GM18873 (cell line): ENCODE data around the gene LONP1.
"Not testable (repeated sequence)": the region's sequence is repeated elsewhere in the genome, so short reads cannot be mapped to it uniquely, and the experiment has no call there.

Experiments used
- ATAC-seq: cut with Tn5 transposase; IDR thresholded peaks from one replicate; pipeline ENCODE4 v1.9.1; 2021; ENCODE audit warnings: mild to moderate bottlenecking, moderate library complexity, moderate number of reproducible peaks; ENCODE audit not compliant: unreplicated experiment, low FRiP score

Gene LONP1

DNA sequence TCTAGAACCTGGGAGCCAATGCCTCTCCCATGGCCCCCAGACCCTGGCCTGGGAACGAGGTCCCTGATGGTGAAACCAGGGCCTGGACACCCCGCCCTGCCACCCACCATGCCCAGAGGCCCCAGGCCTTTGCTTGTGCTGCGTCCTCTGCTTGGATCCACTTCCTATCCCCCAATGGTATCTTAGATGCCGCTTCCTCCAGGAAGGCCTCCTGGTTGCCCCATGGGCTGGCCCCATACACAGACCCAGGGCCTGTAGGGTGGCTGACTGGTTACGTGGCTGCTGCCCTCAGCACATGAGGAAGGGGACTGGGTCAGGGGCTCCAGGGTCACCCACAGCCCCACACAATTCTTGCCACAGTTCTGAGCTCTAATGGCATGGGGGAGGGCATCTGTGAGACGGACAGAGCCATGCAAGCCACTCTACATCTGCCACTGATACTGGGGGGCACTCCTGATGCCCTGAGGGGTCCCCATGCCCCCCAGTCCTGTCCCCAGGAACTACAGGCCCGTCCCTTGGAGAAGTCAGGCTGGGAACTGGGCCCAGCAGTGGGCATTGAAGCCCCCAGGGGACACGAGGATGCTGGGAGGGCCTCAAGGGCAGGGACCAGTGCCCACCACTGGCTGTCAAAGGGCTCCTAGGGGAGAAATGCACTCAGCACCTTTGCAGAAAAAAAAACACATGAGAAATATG is 24.8 kb downstream of the LONP1 start:
- no peak for ATAC-seq

DNA sequence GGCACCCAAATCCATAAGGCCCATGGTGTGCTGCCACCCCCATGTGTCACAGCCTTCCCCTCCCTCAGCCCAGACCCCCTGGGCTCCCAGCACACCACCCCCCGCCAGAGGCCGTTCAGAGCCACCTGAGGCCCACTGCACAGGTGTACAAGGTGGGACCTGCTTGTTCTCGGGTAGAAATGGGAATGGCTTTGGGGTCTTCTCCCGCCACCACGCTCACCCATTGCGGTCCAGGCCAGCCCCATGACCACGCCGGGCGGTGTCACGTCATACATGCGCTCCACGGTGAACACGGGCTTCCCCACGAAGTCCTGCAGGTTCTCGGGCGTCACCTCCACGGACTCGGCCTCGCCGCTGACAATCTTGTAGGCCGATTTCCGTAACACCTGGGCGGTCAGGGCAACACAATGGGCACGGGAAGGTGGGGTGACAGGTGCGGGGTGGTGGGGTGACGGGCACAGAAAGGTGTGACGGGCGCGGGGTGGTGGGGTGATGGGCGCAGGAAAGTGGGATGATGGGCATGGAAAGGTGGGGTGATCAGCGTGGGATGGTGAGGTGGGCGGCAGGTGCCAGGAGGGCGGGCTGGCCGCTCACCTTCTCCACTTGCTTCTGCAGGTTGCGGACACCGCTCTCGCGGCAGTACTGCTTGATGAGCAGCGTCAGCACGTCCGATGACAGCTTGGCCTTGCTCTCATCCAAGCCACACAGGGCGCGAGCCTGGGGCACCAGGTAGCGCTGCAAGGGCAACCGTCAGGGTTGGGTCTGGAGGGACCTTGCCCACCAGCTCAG is 25.6 kb downstream of the LONP1 start:
- ATAC-seq = no peak

DNA sequence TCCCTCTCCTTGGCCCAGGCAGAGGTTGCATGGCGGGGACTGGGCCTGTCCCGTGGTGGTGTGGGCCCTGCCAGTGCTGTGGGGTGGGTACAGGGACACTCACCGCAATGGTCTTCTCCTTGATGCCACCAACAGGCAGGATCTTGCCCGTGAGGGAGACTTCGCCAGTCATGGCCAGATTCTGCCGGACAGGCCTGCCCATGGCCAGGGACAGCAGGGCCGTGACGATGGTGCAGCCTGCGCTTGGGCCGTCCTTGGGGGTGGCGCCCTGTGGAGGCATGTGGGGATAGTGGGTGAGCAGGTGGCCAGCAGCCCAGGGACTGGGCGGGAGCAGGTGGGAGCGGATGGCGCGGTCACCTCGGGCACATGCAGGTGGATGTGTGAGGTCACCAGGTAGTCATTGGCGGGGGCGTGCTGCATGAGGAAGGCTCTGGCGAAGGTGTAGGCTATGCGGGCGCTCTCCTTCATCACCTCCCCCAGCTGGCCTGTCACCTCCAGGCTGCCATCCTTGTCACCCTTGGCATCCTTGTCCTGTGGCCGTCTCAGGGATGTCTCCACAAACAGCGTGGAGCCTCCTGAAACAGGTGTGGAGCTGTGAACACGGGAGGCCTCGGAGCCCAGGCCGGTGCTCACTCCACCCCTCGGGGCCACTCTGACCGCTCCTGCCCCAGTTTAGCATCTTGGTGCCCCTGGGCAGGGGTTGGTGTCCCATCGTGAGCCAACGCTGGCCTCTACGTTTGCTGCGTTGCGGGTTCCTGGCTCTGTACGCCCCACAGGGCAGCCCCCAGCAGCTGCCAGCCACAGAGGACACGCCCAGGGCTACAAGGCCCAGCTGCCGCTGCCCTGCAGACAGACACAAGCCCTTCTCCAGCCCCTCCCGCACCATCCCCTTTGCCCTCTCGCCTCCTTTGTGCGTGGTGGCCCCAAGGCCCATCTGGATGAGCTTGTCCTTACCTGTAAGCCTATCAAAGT is 26.5 kb downstream of the LONP1 start:
- ATAC-seq = no peak

GRCh38 chr19:5692723-5693194 is 27.2 kb downstream of the LONP1 start:
- ATAC-seq = no peak

GRCh38 chr19:5691822-5692722 is 27.9 kb downstream of the LONP1 start:
- no peak for ATAC-seq

DNA sequence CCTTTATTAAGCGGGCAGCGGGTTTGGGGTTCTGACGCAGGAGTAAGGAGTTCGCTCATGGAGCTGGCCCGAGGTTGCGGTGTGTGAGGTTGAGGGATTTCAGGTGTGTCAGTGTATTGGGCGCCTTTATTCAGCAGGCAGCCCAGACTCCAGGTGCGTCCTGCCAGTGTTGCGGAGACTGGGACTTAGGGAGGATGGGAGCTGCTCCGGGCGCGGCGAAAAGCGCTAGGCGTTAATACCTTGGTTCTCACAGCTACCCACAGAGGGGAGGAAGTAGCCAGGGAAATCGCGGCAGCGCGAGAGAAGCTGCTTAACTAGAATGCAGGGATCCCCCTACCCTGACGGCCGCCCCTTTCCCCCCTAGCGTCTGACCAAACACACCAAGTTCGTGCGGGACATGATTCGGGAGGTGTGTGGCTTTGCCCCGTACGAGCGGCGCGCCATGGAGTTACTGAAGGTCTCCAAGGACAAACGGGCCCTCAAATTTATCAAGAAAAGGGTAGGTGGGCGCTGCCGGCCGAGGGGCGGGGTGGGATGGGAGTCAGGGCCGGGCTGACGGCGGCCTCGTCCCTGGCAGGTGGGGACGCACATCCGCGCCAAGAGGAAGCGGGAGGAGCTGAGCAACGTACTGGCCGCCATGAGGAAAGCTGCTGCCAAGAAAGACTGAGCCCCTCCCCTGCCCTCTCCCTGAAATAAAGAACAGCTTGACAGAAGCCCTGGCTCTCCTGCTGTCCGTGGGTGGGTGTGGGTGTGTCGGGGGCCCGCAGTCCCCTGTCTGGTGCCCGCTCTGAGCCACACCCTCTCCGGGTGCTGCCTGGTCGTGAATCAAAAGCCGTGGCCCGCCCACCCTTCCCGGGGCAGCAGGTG is 28.8 kb downstream of the LONP1 start:
- ATAC-seq = no peak

- ATAC-seq = no peak
Observed at GRCh38 chr19:5690125-5690954, 29.6 kb downstream of the LONP1 start, which contains the start of gene RPL36. Gene RPL36, plus strand, starts transcription at chr19:5690295. Its CDS starts 213 bp downstream, at chr19:5690508.

DNA sequence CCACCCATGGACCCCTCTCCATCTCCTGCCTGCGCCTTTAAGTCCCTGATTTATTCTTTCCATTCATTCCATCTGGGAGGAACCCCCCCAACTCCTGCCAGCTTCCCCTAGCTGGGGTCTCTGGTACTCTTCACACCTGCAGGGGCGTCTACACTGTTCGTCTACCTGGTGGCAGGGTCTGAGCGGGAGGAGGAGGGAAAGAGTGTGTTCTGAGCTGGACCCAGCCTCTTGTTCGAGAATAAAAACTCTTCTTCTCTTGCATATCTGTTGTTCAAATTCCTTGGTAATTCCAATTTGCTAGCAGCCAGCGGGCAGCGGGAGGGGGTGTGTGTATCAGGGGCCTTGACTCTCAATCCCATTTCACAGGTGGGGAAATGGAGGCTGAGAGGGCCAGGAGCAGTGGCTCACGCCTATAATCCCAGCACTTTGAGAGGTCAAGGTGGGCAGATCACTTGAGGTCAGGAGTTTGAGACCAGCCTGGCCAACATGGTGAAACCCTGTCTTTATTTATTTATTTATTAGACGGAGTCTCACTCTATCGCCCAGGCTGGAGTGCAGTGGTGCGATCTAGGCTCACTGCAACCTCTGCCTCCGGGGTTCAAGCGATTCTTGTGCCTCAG is 31.6 kb downstream of the LONP1 start:
- ATAC-seq = not testable (repeated sequence)

- ATAC-seq = no peak
Observed at GRCh38 chr19:5687360-5688198, 32.4 kb downstream of the LONP1 start.

- ATAC-seq = no peak
Observed at GRCh38 chr19:5686647-5687359, 33.1 kb downstream of the LONP1 start.

GRCh38 chr19:5686326-5686646 is 33.7 kb downstream of the LONP1 start:
- no peak for ATAC-seq

- ATAC-seq = no peak
Observed at GRCh38 chr19:5684694-5685430, 35.1 kb downstream of the LONP1 start.

GRCh38 chr19:5683177-5683886 is 36.6 kb downstream of the LONP1 start:
- no peak for ATAC-seq

- ATAC-seq = no peak
Observed at GRCh38 chr19:5682107-5682482, 37.9 kb downstream of the LONP1 start.
